HUES48 (cell line): ENCODE data around the gene SHLD1.

Experiments
- H3K27ac ChIP-seq: one replicate; pipeline ENCODE4 v1.7.0; 2013; ENCODE audit warnings: low read depth, low read length, inconsistent platforms
- H3K27me3 ChIP-seq: 2 replicates; pipeline ENCODE4 v1.6.1; 2013; ENCODE audit warnings: mild to moderate bottlenecking, low read length; ENCODE audit not compliant: control insufficient read depth, insufficient read depth
- H3K36me3 ChIP-seq: 2 replicates; pipeline ENCODE4 v1.6.1; 2013; ENCODE audit warnings: low read length; ENCODE audit not compliant: control insufficient read depth, insufficient read depth
- H3K4me1 ChIP-seq: 2 replicates; pipeline ENCODE4 v1.6.1; 2013; ENCODE audit warnings: mild to moderate bottlenecking, low read length; ENCODE audit not compliant: control insufficient read depth, insufficient read depth
- H3K4me3 ChIP-seq: 2 replicates; pipeline ENCODE4 v1.5.1; 2013; ENCODE audit warnings: mild to moderate bottlenecking, low read depth, low read length
- H3K9ac ChIP-seq: 2 replicates; pipeline ENCODE4 v1.6.1; 2013; ENCODE audit warnings: mild to moderate bottlenecking, low read depth, low read length, moderate library complexity
- H3K9me3 ChIP-seq: 2 replicates; pipeline ENCODE4 v1.6.1; 2013; ENCODE audit warnings: low read length; ENCODE audit not compliant: control insufficient read depth, insufficient read depth

The SHLD1 gene

DNA sequence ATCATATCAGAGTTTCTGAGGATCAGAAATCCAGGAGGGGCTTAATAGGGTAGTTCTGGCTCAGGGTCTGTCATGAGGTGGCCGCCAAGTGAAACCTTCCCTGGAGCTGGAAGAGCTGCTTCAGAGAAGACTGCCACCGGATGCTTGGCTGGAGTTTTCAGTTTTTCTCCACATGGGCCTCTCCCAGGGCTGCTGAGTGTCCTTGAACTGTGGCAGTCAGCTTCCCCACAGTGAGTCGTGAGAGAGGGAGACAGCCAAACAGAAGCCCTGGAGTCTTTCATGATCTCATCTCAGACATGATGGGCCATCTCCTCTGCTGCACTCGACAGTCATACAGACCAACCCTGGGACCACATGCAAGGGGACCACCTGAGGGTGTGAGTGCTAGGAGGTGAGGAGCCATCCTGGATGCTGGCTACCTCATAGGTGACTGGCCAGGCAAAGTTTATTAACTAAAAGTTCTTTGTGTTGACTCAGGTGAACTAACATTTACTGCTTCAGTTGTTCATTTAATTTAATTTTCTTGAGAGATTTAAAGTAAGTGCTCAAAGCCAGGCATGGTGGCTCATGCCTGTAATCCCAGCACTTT, 71.5 kb downstream of the SHLD1 start:
- H3K9ac ChIP-seq, result no peak overlapping the region
- no peaks in the 10 kb centered on the region for H3K27me3 ChIP-seq
- H3K9me3 ChIP-seq, result no peaks in the 10 kb centered on the region
- peak overlapping the region; percentile 29 for H3K27ac ChIP-seq
- no peaks in the 10 kb centered on the region for H3K36me3 ChIP-seq
- no peak overlapping the region for H3K4me3 ChIP-seq
- peaks cover 25% of the 10 kb centered on the region for H3K4me1 ChIP-seq

DNA sequence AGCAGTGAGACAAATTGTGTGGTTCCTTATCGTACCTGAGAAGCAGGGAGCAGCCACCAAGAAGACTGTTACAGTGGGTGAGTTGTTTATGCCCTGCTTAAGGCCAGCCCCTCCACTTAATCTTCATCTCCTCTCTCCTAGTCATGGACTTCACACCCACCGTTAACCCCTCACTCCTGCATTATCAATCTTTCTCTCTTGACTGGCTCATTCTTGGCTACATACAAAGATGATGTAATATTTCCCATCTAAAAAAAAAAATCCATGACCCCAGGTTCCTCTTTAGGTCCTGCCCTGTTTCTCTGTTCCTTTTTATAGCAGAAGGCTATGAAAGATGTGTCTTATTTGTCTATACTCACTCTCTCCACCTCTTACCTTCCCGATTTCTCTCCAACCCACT, 72.4 kb downstream of the SHLD1 start:
- Histone ChIP-seq H3K4me3 (peak overlapping the region; percentile 11; the same call in 1 of the 2 replicates), H3K36me3 (no peaks in the 10 kb centered on the region), H3K27ac (peak overlapping the region; percentile 66), H3K4me1 (peaks cover 24% of the 10 kb centered on the region), H3K27me3 (no peaks in the 10 kb centered on the region), H3K9me3 (no peaks in the 10 kb centered on the region), H3K9ac (peak overlapping the region; percentile 27; the same call in 1 of the 2 replicates)

DNA sequence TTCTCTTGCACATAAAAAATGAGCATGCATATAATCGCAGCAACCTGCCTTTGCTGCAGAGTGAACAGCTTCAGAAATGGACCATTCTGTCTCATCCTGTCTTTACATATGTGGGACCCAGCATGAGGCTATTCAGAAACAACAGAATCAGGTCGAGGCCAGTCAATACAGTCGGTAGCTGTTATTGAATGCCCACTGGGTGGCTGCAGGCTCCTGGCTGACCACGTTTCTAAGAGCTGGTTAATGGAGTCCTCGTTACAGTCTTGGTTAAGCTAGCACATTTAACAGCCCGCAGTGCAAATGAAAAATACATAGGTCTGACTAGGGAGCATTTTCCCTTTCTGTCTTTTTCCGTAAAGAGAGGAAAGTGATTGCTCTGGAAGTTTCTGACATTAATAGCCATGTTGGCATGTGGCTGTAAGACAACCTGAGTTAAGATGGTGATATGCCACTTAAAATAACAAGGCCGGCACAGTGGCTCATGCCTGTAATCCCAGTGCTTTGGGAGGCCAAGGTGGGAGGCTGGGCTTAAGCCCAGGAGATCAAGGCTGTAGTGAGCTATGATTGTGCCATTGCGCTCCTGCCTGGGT, 75.0 kb downstream of the SHLD1 start:
- Histone ChIP-seq H3K9me3 (no peaks in the 10 kb centered on the region), H3K4me3 (no peak overlapping the region), H3K27me3 (no peaks in the 10 kb centered on the region)

DNA sequence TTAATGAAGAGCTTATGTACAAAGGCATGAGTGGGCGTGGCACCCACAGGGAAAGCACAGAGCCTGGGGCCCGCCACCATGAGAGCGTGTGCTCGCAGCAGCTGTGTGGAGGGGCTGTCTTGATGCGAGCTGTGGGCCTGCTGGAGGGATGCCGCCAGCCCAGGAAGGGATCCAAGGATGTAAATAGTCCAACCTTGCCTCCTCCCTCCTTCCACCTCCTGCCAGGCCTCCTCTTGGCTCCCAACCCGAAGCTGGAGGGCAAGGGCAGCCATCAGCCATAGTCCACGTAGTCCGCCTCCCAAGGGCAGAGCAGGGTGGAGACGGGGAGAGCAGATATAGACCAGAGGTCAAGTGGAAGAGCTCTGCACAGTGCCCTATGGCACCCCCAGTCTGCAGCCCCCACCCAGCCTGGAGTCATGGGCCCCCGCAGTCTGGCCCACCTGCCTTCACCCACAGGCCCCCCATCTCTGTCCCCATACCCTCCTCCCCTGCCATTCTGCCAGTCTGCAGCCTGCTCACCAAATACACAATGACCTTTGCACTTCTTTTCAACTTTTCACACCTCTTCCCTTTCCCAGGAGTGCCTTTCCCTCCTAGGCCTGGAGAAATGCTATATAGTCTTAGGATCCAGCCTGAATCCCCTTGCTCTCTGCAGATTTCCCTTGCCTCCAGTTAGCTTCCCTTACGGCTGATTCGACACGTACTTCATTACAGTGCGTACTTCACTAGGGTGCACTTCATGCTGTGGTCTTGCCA, 77.1 kb downstream of the SHLD1 start:
- Histone ChIP-seq H3K4me3 (no peak overlapping the region), H3K9me3 (no peaks in the 10 kb centered on the region), H3K4me1 (peaks cover 21% of the 10 kb centered on the region), H3K9ac (no peak overlapping the region), H3K27me3 (no peaks in the 10 kb centered on the region), H3K36me3 (no peaks in the 10 kb centered on the region), H3K27ac (no peak overlapping the region)

More for the DNA sequence above, 75.0 kb downstream of the SHLD1 start:
- Histone ChIP-seq H3K27ac (peak overlapping the region; percentile 11), H3K4me1 (peaks cover 21% of the 10 kb centered on the region), H3K9ac (no peak overlapping the region), H3K36me3 (no peaks in the 10 kb centered on the region)

DNA sequence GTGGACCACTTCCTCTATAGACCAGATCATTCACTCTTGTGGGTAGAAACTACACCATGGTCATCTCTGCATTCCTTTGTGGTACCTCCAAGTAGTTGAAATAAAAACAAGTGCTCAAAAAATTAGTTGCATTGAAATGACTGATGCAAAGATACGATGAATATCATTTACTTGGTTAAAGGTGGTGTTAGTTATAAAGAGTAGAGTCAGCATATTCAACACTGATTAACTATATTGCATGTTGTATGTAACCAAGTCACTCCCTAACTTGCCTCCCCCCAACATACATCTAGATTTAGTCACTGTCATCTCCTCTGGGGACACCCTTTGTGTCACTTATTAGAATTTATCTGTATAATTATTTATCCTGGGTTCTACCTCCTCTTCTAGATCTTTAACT, 77.7 kb downstream of the SHLD1 start:
- Histone ChIP-seq H3K9me3 (no peaks in the 10 kb centered on the region), H3K9ac (no peak overlapping the region), H3K27me3 (no peaks in the 10 kb centered on the region), H3K36me3 (no peaks in the 10 kb centered on the region), H3K4me3 (no peak overlapping the region), H3K4me1 (peaks cover 16% of the 10 kb centered on the region), H3K27ac (no peak overlapping the region)

DNA sequence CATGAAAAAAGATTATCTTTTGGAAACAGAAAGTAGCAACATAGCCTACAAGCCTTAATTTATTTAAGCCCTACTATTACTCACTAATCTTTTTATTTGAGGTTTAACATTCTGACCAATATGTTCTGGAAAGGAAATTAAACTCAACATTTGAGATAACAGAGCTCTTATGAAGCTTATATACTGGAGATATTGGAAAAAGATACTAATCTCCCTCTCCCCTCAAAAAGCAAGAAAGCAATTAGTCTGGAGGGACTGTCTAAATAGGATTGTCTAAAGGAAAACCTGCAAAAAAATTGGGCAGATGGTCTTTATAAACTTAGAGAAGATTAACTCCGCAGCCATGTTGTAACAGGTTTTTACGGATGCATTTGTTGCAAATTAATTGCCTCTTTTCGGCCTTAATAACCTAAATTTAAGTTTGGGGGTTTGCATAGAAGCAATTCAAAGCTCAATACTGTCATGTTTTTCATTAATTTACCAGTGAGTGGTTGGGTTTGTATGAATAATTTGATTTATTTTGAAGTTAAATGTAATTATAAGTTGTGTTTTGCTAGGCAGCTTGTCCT, 79.1 kb downstream of the SHLD1 start:
- Histone ChIP-seq H3K27me3 (no peaks in the 10 kb centered on the region), H3K4me1 (peaks cover 12% of the 10 kb centered on the region), H3K36me3 (no peaks in the 10 kb centered on the region), H3K4me3 (no peak overlapping the region), H3K9me3 (no peaks in the 10 kb centered on the region), H3K27ac (no peak overlapping the region), H3K9ac (no peak overlapping the region)

DNA sequence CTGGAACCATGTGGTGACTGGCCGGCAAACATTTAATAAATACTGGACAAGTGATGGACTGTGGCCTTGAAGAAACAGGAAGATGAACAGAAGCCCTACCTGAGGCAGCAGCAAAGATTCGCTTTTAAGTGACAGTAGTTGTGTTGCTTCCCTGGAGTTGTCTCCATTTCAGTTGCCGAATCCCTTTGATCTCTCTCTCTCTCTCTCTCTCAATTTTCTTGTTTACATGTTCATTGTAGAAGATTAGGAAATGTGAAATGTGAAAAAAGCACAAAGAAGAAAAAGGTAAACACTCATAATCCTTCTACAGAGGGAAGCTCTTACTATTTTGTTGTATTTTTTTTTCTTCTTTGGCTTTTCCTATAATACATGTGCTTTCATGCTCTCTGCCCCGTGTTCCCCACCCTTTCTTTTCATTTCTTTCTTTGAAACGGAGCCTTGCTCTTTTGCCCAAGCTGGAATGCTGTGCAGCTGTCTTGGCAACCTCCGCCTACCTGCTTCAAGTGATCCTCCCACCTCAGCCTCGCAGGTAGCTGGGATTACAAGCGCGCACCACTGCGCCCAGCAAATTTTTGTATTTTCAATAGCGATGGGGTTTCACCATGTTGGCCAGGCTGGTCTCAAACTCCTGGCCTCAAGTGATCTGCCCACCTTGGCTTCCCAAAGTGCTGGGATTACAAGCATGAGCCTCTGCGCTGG, 81.5 kb downstream of the SHLD1 start:
- Histone ChIP-seq H3K9me3 (no peaks in the 10 kb centered on the region), H3K36me3 (no peaks in the 10 kb centered on the region), H3K4me1 (peaks cover 9% of the 10 kb centered on the region; the same call in 1 of the 2 replicates), H3K4me3 (no peak overlapping the region), H3K27me3 (no peaks in the 10 kb centered on the region), H3K27ac (no peak overlapping the region), H3K9ac (no peak overlapping the region)

DNA sequence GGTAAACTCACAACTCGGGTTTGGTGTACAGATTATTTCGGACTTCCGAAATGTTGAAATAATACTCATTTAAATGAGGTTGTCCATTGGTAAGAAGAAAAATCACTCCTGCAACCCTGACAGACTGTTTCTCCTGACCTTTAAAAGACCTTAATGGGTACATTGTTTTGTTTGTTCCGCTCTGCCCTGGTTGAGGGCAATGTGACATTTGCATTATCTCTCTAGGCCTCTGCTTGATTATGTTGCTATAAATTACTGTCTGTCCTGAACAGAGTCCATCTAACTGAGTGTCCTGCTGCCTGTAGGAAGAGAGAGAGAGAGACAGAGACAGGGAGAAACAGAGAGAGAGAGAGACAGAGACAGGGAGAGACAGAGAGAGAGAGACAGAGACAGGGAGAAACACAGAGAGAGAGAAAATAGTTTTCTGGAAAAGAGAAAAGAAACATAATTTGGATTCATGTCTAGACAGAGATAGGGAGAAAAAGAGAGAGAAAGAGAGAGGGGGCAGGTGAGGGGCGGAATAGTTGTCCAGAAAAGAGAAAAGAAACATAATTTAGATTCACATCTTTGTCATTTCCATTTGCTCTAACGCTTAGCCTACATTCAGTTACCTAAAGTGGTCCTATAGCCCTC, 83.2 kb downstream of the SHLD1 start:
- no peak overlapping the region for H3K9ac ChIP-seq
- peaks cover 9% of the 10 kb centered on the region; the same call in 1 of the 2 replicates for H3K4me1 ChIP-seq
- H3K9me3 ChIP-seq, result no peaks in the 10 kb centered on the region
- H3K36me3 ChIP-seq, result no peaks in the 10 kb centered on the region
- no peaks in the 10 kb centered on the region for H3K27me3 ChIP-seq
- no peak overlapping the region for H3K27ac ChIP-seq
- no peak overlapping the region for H3K4me3 ChIP-seq

DNA sequence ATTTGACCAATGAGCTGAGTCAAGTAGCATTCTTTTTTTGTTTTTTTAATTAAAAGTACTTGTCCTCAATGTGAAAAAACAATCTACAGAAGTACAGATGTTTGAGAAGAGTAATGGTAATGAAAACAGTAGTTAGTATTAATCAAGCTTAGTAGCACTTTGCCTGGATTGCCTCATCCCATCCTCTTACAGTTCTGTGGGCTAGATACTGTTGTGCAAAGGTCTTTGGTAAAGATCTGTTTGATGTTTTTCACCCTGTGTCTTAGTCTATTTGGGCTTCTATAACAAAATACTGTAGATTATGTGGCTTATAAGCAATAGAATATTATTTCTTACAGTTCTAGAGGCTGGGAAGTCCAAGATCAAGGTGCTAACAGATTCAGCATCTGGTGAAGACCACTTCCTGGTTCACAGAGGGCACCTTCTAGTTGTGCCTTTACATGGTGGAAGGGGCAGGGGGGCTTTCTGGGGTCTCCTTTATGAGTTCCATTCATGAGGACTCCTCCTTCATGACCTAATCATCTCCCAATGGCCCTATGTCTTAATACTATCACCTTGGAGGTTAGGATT, 84.3 kb downstream of the SHLD1 start:
- Histone ChIP-seq H3K9me3 (no peaks in the 10 kb centered on the region), H3K4me3 (no peak overlapping the region), H3K27ac (no peak overlapping the region), H3K36me3 (no peaks in the 10 kb centered on the region), H3K27me3 (no peaks in the 10 kb centered on the region), H3K4me1 (peaks cover 9% of the 10 kb centered on the region; the same call in 1 of the 2 replicates), H3K9ac (no peak overlapping the region)

DNA sequence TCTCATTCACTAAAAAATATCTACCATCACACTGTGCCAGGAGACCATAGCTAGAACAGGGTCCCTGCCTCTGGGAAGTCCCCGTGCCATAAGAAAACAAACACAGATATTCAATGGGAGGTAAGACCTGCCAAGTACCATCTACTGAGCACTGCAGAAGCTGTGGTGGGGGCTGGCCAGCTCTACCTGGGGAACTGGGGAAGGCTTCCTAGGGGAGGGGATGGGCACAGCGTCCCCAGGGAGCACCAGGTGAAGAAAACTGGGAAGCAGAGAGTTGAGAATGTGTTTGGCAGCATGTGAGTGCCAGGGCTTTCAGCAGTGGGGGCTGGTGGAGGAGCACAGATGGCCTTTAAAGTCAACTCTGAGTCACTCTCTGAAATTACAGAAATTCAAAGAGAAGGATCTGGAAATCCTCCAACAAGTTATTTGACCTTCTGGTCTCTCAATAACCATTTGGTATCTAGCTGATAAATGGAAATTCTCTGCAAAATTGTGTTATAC, 85.2 kb downstream of the SHLD1 start:
- no peaks in the 10 kb centered on the region for H3K9me3 ChIP-seq
- peaks cover 9% of the 10 kb centered on the region; the same call in 1 of the 2 replicates for H3K4me1 ChIP-seq
- H3K9ac ChIP-seq, result no peak overlapping the region
- no peaks in the 10 kb centered on the region for H3K27me3 ChIP-seq
- H3K27ac ChIP-seq, result no peak overlapping the region
- H3K36me3 ChIP-seq, result no peaks in the 10 kb centered on the region
- no peak overlapping the region for H3K4me3 ChIP-seq
